Mesothelial cell of epicardium (in vitro differentiated cells): ENCODE data around the gene TRPV4. TPM values are rescaled to one million over a fixed set of nuclear protein-coding genes. Genes with fewer than 3 reads are reported as not detected.

Experiments used
- DNase-seq, 2 experiments: peaks; one replicate each; pipeline ENCODE4 v3.0.0; 2021; ENCODE audit warnings: low spot score in 2 of 2; ENCODE audit not compliant: unreplicated experiment in 2 of 2
- H3K27ac Mint-ChIP-seq: 2 replicates; pipeline ENCODE4 v1.8.0; 2021; ENCODE audit warnings: mixed read lengths
- H3K27me3 Mint-ChIP-seq: 2 replicates; pipeline ENCODE4 v1.8.0; 2021; ENCODE audit warnings: low read depth, mixed read lengths
- H3K36me3 Mint-ChIP-seq: 2 replicates; pipeline ENCODE4 v1.8.0; 2021; ENCODE audit warnings: mixed read lengths
- H3K4me1 Mint-ChIP-seq: 2 replicates; pipeline ENCODE4 v1.8.0; 2021; ENCODE audit warnings: mixed read lengths
- H3K4me3 Mint-ChIP-seq: 2 replicates; pipeline ENCODE4 v1.8.0; 2021; ENCODE audit warnings: mild to moderate bottlenecking, moderate library complexity, mixed read lengths
- H3K9me3 Mint-ChIP-seq: 2 replicates; pipeline ENCODE4 v1.8.0; 2021; ENCODE audit warnings: mixed read lengths
- total RNA-seq: library from RNA; stranded (reverse); gene quantifications from 3 replicates; pipeline ENCODE4 v1.2.1, GENCODE V29; 2021
- TF ChIP-seq, protein P1 (sequence below): fragments of 200-600 bp; sonication (generic); IDR thresholded peaks from one replicate; pipeline ENCODE4 v1.5.0; 2021; ENCODE audit warnings: antibody characterized with exemption; ENCODE audit not compliant: unreplicated experiment

The TRPV4 gene
- total RNA-seq = 3.7 to 4.3 TPM (median 4.1 TPM) in 3 replicates

DNA sequence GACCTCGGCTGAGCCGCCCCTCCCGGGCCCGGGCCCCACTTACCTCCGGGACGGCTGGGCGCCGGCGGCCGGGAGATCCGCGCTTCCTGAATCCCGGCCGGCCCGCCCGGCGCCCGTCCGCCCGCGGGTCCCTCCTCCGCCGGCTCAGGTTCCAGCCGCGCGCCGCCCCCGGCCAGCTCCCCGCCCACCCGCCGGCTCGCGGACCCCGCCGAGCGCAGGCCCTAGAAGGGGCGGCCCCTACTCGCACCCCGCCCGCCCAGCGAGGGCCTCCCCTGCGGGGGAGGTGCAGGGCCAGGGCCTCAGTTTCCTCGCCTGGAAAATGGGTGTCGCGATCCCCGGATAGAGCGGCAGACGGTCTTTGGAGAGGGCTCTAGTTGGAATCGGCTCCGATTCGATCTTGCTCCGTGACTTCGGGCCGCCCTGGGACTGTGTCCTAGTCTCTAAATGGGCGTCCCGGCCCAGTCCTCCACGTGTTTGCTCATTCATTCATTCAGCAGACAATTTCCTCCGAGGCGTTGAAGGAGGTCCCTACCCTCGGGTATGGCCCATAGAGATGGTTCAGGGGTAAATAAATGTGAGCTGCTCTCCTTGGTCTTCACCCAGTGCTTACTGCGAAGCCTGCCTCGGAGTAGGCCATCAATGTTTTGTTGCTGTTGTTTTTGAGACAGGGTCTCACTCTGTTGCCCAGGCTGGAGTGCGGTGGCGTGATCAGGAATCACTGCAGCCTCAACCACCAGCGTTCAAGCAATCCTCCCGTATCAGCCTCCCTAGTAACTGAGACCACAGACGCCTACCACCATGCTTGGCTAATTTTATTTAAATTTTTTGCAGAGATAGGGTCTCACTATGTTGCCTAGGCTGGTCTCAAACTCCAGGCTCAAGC is at the start of gene TRPV4:
Gene TRPV4, minus strand, starts transcription at position 92 of the 883 bp plus-strand sequence. CDS start 18,602 bp downstream, outside the sequence.
- DNase-seq = peak; percentile 36 to 59
- Mint-ChIP-seq H3K4me1 (peaks cover 6% of the 10 kb centered on the region), H3K27me3 (peaks cover 2% of the 10 kb centered on the region), H3K4me3 (peak within 1 kb of the TSS; percentile 67), H3K27ac (no peak within 1 kb of the TSS), H3K36me3 (no peaks in the 10 kb centered on the region), H3K9me3 (no peaks in the 10 kb centered on the region)
- TF ChIP-seq, protein P1, sequence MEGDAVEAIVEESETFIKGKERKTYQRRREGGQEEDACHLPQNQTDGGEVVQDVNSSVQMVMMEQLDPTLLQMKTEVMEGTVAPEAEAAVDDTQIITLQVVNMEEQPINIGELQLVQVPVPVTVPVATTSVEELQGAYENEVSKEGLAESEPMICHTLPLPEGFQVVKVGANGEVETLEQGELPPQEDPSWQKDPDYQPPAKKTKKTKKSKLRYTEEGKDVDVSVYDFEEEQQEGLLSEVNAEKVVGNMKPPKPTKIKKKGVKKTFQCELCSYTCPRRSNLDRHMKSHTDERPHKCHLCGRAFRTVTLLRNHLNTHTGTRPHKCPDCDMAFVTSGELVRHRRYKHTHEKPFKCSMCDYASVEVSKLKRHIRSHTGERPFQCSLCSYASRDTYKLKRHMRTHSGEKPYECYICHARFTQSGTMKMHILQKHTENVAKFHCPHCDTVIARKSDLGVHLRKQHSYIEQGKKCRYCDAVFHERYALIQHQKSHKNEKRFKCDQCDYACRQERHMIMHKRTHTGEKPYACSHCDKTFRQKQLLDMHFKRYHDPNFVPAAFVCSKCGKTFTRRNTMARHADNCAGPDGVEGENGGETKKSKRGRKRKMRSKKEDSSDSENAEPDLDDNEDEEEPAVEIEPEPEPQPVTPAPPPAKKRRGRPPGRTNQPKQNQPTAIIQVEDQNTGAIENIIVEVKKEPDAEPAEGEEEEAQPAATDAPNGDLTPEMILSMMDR = no peak

DNA sequence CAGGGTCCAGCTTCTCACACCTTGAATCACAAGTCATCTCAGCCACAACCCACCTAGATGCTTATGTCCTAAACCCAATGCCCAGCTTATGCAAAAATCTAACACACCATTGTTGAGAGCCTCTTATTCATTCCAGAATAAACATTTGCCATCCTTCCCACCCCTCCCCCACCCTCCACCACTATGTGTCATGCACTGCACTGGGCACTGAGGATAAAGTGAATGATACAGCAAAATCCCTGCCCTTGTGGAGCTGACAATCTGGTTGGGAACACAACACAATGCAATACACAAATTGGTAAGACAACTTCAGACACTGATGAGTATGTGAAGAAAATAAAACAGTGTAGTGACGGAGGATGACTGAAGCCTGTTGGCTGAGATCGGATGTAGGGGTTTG is 48.6 kb upstream of the TRPV4 start:
- Mint-ChIP-seq H3K27me3 (peaks cover 25% of the 10 kb centered on the region), H3K9me3 (no peaks in the 10 kb centered on the region), H3K36me3 (no peaks in the 10 kb centered on the region), H3K4me1 (peaks cover 30% of the 10 kb centered on the region), H3K27ac (no peak overlapping the region), H3K4me3 (peak overlapping the region; percentile 81)
- TF ChIP-seq, protein P1 = no peak
- DNase-seq = no peak

DNA sequence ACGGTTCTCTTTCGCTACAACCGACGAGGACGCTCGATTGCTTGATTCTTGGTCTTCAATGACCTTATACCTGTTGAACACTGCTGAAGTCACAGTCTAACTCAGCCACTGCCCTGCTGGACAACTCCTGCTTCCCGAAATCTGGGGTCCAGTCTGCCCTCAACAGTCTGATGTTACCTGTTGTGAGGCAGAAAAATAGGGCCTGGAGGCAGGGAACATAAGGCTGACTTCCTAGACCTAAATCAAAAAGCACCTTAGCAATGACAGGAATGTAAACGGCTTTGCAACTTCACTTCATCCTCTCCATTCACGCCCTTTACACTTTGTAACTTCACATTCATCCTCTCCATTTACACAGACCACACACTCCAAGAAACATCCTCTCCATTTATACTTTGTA is 47.7 kb upstream of the TRPV4 start:
- H3K4me1 Mint-ChIP-seq = peaks cover 30% of the 10 kb centered on the region
- no peak for DNase-seq
- peak overlapping the region; percentile 44 for H3K27ac Mint-ChIP-seq
- H3K27me3 Mint-ChIP-seq = peaks cover 23% of the 10 kb centered on the region
- no peaks in the 10 kb centered on the region for H3K36me3 Mint-ChIP-seq
- no peaks in the 10 kb centered on the region for H3K9me3 Mint-ChIP-seq
- peak overlapping the region; percentile 81 for H3K4me3 Mint-ChIP-seq
- TF ChIP-seq, protein P1 = no peak

DNA sequence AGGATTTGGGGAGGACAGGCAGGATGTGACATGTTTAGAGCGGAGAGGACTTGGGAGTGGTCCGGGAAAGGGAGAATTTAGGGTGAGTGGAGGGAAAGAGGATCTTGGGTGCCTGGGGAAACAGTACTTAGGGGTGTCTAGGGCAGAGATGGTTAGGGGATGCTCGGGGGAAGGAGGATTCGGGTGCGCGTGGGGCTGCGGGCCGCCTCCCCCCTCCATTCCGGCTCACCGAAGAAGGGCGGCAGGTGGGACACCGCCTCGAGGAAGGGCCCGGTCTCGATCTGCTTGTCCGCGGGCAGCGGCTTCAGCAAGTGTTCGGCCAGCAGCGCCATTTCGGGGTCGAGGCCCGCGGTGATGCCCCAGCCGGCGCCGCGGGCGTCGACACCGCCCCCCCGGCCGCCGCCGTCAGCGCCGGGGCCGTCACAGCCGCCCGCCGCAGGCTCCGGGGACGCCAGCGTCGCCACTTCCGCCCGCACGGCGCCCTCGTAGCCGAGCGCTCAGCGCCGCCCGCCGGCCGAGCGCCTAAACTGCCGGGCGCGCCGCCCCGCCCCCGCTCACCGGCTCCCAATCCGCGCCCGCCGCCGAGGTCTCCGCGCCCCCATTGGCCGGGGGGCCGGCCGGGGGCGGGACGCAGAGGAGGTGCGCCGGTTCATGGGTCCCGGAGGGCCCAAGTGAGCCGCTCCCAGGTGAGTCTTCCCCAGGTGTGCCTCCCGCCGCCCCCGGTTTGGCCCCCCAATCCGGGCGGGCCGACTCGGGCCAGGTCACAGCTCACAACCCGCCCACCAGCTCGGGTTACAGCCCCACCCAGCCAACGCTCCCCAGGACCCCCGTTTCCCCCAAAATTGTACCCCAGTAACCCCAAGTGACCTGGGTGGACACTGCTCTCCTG is 47.1 kb upstream of the TRPV4 start, which contains the start of gene GLTP:
Gene GLTP, minus strand, starts transcription at position 499 of the 889 bp plus-strand sequence. Its CDS starts 167 bp downstream, at position 332.
- DNase-seq = peak; percentile 82 to 90
- H3K4me1 Mint-ChIP-seq = peaks cover 36% of the 10 kb centered on the region
- no peaks in the 10 kb centered on the region for H3K9me3 Mint-ChIP-seq
- no peaks in the 10 kb centered on the region for H3K36me3 Mint-ChIP-seq
- peak within 1 kb of the TSS; percentile 89 for H3K27ac Mint-ChIP-seq
- TF ChIP-seq, protein P1 = peak; percentile 23
- H3K27me3 Mint-ChIP-seq = peaks cover 23% of the 10 kb centered on the region
- peak within 1 kb of the TSS; percentile 96 for H3K4me3 Mint-ChIP-seq

DNA sequence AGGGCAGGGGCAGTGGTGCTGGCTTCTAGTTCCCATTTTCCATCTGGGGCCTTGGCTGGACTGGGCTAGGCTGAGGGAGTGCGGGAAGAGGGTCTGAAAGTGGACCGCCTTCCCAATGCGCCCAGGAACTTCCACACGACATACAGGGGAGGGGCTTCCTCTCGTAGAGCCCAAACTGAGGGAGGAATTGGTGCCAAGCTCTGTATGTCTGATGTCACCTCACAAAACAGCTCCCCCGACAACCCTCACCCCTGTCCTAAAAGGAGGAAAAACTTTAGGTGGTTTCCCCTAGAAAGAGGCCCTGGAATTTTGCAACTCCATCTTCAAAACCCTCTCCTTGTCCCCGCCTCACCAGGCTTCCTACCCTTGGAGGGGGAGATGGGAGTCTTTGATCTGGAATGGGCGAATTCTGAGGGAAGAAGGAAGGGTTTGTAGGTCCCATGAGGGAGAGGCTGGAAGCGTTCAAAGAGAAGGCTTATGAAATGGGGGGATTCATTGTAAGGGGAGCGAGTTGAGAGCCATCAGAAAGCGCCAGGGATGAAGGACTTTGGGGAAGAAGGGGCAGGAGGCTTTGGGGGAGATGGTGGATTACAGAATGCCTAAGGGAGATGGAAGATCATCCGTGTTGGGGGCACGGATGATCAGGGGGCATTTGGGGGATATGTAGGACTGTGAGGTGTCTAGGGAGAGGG is 46.3 kb upstream of the TRPV4 start:
- DNase-seq = no peak
- Mint-ChIP-seq H3K9me3 (no peaks in the 10 kb centered on the region), H3K27ac (peak overlapping the region; percentile 89), H3K27me3 (peaks cover 17% of the 10 kb centered on the region), H3K36me3 (no peaks in the 10 kb centered on the region), H3K4me1 (peaks cover 41% of the 10 kb centered on the region), H3K4me3 (peak overlapping the region; percentile 96)
- TF ChIP-seq, protein P1 = no peak
